Peyer's patch (tissue), 4 donors: Measurements from ENCODE around the gene PRKAR1B.

ENCODE experiments used
- CTCF ChIP-seq, 6 experiments: fragments of 450-650 bp in 4 of 6; fragments of 200-600 bp in 2 of 6; sonication (generic) in 1 of 6; IDR thresholded peaks; one replicate each; pipeline ENCODE4 v1.5.1; 2017 to 2019; ENCODE audit warnings: antibody characterized with exemption in 6 of 6, mild to moderate bottlenecking in 3 of 6, moderate library complexity in 1 of 6
- POLR2A ChIP-seq, 2 donors: fragments of 450-650 bp; IDR thresholded peaks; one replicate each; pipeline ENCODE4 v1.5.1; 2017; ENCODE audit warnings: antibody characterized with exemption in 2 of 2, mild to moderate bottlenecking in 2 of 2, moderate library complexity in 2 of 2

GRCh38 chr7:621572-622285 lies 105.4 kb downstream of the PRKAR1B start:
- TF ChIP-seq CTCF (IDR thresholded peaks at IDR 0.05) = no peak
- TF ChIP-seq POLR2A (IDR thresholded peaks at IDR 0.05) = no peak
